Esophagus squamous epithelium (tissue), 4 donors: ENCODE results near the gene OR2T8.

Source experiments
- CTCF ChIP-seq, 6 experiments: fragments of 450-650 bp in 4 of 6; fragments of 200-600 bp in 2 of 6; sonication (generic) in 2 of 6; IDR thresholded peaks; one replicate each; pipeline ENCODE4 v1.5.1; 2016 to 2019; ENCODE audit warnings: antibody characterized with exemption in 6 of 6, mild to moderate bottlenecking in 4 of 6, moderate library complexity in 4 of 6
- POLR2A ChIP-seq, 4 donors: fragments of 450-650 bp; IDR thresholded peaks; one replicate each; pipeline ENCODE4 v1.6.1; 2017; ENCODE audit warnings: antibody characterized with exemption in 4 of 4, mild to moderate bottlenecking in 4 of 4, moderate library complexity in 3 of 4

- TF ChIP-seq POLR2A (IDR thresholded peaks at IDR 0.05) (no peak), CTCF (IDR thresholded peaks at IDR 0.05) (no peak)
These were observed 22.6 kb downstream of the OR2T8 start for GRCh38 chr1:247942624-247943023.
